Islet precursor cell (in vitro differentiated cells): Measurements from ENCODE around the gene HMCN1.

Experiments used
- DNase-seq: peaks from one replicate; pipeline ENCODE4 v3.0.0-alpha.2; 2018

The HMCN1 gene

DNA sequence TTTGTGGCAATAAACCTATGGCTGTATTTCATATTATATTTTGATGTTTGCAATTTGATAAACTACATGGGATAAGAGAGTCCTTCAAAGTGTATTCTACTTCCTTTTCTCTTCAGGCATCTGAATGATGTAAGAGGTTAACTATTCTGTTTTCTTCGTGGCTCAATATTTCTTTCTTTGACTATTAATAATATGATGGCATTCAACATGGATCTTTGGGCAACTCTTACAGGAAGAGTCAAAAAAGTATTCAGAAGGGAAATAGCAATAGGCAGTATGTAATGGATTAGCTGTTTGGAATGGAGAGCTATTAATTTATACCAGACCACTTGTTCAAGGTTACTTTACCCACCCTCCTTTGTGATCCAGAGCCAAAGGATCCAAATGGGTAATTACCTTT is 74.4 kb downstream of the HMCN1 start:
- DNase-seq: no peak

DNA sequence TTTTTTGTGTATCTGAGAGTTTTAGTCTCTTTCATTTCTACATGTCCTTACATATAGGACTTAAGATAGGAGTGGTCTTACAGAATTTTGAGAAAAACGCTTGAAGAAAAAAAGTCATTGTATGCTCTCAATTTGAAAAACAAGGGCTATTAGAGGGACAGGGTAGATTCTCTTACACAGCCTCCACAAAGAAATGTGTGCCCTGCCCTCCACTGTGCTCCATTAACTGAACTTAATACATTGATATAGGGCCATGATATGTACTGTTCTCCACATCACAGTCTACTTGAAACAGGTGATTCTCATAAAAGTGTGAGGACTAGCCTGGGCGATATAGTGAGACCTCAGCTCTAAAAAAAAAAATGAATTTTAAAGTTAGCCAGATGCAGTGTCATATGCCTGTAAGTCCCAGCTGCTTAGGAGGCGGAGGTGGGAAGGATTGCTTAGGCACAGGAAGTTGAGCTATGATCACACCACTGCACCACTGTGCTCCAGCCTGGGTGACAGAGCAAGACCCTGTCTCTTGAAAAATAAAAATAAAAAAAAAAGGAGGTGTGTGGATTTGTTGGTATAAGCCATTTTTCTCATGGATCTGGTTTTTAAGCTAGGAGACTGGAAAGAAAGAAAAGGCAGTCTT is 77.0 kb downstream of the HMCN1 start:
- no peak for DNase-seq

DNA sequence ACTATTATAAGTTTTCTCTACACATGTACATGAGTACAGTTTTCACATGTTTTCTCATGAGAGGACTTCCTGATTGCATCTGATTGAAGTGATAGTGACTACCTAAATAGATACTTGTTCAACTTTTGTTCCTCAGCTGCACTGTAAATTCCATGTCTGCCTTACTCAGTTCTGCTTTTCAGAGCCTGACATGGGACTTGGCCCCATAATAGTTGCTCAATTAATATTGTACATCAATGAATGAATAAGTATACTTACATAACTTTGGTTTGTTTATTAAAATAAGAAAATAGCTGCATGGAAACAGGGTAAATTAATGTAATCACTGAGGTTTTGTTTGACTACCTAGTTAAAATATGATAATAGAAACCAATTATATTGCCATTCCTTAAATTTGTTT is 78.7 kb downstream of the HMCN1 start:
- no peak for DNase-seq

DNA sequence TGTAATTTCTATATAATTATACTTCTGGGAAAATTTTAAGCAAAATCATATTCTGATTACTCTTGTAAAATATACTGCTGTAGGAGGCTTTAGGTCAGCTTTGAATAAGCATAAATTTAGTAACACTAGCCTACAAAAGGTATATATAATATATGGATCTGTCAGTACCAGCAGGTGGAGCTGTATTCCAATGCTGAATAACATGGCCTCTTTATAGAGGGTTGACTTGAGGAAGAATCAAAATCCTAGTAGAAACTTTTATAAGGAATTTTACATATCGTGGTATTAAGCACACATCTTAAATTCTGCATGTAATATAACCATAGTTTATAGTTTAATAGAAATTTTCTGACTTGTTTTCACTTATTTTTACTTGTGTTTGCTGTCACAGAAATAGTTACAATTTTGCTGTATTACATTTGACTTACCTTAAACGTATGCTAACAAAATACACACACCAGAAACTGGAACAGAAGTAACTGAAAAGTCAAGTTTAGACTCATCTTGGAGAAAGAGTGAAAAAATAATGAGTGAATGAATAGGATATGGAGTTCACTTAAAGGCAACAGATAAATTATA is 79.3 kb downstream of the HMCN1 start:
- DNase-seq: no peak

DNA sequence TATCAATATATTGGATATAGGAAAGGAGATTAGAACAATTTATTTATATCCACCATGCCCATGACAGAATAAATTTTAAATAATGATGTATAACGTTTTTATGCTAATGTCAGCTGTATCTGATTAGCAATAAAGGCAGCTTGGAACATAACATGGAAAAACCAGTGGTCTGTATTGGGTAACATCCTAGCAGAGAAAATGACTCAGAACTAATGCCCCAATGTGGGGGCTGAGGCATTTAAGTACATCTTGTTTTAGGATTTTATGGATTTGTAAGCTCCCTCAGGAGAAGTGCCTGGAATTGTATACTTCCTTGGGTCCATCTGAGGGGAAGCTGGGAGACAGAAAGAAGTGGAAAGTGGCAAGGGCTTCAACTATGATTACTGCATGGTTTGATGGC is 82.3 kb downstream of the HMCN1 start:
- DNase-seq: no peak

DNA sequence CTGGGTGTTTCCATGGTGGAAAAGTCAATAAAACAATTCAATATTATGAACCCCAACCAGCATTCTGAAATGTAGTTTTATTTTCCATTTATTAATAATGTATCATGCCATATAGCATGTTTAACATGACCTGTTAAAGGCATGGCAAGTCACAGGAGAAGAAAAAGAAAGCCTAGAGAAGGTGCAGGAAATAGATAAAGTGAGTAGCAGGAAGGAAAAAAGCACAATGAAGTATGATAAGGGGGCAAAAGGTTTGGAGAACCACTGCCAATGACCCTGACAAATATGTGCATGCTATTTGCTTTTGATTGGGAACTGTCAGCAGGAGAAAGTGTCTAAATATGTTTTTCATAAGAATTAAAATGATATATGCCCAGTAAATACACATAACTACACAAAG is 85.6 kb downstream of the HMCN1 start:
- no peak for DNase-seq

DNA sequence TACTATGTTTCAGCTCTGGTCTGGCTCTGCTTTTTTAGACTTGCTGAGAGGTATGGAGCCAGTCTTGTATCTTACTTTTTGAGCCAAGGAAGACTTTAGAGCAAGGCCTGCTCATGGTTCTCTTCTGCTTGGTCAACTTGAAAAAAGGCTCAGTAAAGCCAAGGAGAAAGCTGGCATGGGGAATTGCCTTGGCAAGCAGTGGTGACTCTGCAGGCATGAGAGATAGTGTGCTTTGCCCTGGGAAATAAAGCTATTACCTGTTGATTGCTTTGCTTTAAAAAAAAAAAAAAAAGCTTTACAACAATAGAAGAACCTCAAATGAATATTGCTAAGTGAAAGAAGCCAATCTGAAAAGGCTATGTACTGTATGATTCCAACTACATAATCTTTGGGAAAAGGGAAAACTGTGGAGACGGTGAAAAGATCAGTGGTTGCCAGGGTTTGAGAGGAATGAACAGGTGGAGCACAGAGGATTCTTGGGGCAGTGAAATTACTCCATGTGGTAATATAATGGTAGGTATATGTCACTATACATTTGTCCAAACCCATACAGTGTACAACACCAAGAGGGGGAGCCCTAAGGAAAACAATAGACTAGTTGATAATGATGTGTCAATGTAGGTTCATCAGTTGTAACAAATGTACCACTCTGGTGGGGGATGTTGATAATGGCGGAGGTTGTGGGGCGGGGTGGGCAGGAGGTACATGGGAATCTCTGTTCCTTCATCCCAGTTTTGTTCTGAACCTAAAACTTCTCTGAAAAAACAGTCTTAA is 87.6 kb downstream of the HMCN1 start:
- no peak for DNase-seq

DNA sequence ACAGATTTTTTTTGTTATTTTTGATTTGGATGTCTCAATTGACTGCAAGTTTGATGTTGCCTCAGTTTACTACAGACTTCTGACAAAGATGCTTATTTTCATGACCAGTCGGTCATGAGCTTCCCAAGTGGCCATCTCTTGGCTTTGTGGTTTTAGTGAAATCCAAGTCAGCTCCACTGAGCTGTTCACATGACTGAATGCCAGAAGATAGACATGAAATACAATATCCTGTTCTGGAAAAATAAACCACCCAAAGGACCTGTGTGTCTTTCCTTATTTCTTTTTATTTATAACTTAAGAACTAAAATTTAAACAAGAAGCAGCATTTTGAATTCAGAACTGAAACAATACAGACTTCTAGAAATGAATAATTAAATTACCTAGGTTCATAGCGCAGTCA is 89.3 kb downstream of the HMCN1 start:
- no peak for DNase-seq

DNA sequence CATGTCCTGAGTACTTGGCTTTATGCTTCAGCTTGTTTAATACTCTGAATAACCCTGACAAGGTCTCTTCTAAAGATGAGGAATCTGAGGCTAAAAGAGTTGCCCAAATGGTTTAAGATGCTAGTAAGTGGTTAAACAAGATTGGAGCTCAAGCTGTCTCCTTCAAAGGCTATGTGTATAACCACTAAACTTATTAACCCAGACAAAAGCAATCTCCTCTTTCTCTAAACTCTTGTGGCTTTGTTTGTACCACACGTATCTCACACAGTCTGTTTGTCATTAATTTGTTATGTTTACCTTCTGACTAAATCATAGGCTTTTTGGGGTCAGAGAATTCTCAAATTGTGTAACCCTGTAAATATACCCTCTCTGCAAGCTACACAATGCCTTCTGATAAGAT is 89.9 kb downstream of the HMCN1 start:
- DNase-seq: no peak

DNA sequence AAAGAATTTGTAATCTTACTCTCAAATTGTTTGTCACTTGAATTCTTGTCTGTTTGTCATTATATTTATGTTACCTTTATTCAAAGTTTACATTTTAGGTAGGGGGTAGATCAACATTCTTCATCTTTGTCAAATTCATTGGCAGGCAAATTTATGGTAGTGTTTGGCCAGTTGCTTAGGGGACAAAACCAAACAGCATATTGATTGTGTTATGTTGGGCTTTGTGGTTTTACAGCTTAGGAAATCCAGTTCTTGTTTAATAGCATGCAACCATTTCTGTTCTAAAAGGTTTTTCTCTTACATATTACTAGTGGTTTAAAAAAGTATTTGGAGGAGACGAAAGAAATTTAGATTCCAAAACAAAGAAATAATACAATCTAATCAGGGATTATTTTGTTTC is 91.4 kb downstream of the HMCN1 start:
- DNase-seq: no peak

DNA sequence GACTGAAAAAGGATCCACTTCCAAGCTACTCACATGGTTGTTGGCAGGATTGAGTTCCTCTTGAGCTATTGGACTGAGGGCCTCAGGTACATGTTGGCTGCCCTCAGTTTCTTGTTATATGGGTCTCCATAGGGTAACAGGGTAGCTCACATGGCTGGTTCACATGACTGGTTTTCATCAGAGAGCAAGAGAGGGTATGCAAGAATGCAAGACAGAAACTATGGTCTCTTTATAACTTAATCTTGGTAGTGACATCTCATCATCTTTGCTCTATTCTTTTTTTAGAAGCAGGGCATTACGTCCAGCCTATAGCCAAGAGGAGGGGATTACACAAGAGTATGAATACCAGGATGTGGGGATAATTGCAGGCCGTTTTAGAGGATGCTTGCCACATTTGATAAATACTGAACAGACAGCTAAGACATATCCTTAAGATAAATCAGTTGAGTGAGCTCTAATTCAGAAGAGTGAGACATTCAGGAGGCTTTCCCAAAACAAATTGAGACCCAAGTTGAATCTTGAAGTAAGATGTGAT is 100.2 kb downstream of the HMCN1 start:
- DNase-seq: no peak

DNA sequence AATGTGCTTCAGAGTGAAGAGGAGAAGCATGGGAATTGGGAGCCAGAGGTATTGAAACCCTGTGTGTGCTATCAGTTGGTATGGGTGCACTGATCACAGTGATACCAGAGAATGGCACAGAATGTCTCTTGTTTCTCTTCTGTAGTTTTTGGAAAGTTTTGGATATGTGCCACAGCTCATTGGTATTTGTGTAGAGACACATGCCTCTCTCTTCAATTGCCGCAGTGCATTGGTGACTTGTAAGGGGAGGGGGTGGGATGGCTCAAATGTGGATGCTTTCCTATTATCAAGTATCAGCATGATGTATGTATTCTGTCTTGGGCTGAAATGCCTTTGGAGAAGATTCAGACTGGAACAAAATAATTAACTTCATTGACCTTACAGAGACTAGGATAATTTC is 101.0 kb downstream of the HMCN1 start:
- DNase-seq: no peak

DNA sequence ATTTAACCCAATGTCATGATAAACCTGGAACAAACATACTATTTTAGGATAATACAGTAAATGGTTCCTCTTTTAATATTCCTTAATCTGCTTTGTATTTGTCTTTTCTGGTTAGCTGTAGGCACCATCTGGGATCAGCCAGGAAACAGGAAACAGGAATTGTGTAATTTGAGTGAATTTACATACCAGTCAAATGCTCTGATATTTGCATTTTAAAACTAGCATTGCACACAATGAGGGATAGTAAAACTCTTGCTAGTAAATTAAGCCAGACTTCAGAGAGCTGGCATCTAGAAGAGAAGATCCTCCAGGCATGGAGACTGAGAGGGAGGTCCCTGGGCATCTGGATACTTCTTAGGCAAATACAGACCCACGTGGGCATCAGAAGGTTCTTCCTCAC is 103.5 kb downstream of the HMCN1 start:
- no peak for DNase-seq

DNA sequence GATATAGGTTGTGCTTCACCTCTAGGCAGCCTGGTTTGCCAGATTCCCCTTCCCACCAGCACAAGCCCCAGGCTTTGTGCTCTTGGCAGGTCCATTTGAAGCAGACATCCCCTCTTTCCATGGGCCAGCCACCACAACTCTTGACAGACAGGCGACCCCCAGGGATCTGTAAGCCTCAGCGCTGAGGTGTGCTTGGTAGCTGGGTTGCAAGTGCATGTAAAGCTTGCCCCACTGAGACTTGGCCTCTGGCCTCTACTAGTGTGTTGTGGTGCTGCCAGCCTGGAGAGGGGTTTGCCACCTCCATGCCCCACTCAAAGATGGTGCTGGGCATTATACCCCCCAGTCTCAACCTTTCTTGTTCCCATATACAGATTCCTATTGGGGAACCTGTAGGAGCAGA is 103.9 kb downstream of the HMCN1 start:
- DNase-seq: no peak

DNA sequence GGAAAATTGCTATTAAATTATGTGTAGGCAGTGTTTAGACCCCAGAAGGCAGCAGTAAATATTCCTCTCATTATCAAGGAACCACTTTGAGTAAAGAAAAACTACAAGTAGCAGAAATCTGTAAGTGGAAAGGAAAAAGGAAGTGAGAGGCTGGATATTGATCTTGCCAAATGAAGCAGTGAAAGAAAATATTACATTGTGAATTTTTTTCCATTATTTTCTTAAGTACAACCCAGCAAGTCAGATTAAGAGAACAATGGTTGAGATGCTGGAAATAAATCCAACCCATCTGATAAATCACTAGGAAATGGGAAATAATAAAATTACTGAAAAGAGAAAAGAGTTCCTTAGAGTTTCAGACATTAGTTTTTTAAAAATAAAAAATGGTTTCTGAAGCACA is 106.7 kb downstream of the HMCN1 start:
- no peak for DNase-seq

DNA sequence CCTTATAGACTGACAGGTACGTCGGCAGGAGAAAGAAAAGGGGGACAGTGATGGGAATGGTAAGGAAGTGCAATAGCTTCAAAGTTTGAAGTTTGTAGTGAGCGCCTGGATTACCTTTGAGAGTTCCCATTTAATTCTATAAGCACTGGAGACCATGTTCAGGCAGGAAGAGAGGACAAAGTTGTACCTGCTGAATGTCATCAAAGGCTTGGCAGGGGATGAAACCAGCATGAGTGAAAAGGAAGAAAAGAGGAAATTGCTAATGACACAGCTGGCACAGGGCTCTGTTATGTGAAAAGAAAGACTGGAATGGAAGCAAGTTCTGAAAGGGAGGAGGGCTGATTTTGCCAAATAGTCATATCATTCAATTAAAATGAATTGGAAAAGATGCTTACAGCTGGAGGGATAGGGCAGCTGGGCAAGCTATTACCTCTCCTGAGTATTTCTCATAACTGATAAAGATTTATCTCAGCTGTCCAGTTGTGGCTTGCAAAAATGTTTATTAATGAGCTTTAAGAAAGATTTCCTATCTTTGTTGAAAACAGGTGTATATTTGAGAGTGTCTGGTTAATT is 109.2 kb downstream of the HMCN1 start:
- no peak for DNase-seq

DNA sequence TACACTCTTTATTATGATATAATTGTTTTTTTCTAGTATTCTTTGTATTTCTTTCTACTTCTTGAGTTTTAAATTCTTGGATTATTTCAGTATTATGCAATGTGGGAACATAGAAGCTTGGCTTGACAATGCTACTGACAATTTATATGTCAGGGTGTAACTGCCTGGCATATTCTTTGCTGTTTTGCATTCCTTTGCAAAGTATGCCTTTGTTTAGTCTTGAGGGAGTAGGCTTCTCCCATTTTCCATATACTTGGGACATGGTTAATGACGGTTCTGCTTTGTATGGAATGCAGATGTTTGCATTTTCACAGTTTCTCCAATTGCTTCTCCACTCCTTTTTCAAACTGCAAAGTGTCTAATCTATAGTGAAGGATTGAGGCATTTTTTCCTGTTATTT is 109.8 kb downstream of the HMCN1 start:
- no peak for DNase-seq

DNA sequence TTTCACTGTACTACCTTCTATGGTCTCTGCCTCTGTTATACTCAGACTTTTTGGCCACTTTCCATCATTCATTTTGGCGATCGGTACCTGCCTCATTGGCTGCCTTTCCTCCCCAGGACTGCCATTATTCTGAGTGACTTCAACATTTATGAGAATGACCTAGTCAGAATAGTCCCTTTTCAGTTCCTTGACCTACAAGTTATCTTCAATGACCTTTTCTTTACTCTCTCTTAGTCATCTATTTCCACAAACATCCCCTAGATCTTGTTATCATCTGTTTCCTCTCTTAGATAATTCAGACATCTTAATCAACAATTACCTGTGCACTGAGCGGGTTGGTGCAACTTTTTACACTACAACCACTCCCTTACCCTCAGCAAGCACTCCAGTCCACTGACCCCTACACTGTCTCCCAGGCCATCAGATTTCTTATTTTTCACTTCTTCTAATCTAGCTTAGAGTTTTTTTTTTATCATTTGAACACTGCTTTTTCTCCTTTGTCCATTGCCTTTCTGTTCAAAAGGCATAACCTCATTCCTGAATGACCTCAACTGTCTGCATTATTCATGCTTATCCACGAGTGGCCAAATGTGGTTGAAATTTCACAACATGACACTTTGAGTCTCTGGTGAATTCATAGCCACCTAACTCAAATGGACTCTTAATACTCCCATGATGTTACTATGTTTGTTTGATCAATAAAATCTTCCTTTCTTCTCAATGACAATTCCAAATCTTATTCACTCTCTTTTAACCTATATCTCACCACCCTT is 112.7 kb downstream of the HMCN1 start:
- no peak for DNase-seq

DNA sequence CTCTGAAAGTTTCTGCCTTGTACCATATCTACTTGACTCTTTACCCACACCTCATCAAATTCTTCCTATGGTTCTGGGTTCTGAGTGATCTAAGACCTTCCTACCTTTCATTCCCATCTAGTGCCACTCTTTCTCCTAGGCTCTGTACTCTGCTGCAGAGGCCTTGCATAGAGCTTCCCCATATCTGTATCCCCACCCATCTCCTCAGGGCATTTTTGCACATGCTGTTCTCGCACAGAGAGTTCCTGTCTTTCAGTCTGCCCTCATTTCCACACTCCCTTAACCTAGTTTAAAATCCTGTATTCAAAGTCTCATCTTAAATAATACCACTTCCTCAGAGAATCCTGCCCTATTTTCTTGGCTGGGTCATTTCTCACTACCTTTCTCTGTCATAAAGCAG is 114.8 kb downstream of the HMCN1 start:
- no peak for DNase-seq

DNA sequence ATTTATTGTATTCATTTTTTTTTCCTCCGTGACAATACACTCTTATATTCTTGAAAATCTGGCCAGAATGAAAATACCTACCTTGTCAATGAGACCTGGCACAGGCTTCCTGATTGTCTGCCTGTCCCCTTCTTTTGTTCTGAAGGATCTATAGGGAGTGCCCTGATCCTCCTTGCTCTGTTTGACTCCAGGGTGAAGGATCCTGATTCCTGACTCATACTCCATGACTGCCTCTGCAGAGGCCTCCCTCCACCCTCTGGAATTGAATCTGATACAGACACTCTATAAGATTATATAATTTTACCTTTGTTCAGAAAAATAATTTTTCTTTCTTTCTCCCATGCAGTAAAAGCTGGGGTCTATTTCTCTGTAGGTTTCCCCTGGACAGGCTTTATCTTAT is 116.2 kb downstream of the HMCN1 start:
- DNase-seq: no peak

DNA sequence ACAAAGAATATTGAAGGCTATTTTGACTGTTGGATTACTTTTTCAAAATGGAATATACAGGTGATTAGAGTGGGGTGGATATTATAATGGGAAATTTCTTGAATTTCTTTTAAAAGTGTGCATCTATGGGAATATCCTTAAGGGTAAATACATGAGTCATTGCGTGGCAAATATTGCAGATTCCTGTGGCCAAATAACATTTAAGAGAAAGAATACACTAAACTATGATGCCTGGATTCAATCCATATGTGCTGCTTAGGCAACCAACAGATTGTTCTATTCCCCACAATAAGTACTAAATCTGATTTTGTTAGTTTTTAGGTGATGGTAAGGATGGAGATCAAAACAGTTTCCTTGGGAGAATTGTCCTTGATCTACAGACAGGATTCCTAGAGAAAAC is 119.5 kb downstream of the HMCN1 start:
- DNase-seq: no peak

DNA sequence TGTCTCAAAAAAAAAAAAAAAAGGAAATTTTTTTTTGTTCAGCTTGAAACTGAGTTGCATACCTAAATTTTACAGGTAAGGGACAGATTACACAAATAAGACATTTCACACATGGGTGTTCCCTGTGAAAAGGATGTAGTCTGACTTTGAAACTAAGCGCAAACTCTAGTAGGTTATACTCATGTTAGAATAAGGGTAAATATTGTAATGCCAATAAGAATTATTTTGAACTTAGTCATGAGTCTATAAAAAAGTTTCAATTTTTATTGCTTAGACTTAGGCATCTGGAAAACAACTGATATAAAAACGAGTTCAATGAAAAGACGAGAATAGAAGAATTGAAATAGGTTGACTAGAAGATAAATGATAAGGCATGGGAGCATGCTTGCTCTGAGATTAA is 122.3 kb downstream of the HMCN1 start:
- no peak for DNase-seq

DNA sequence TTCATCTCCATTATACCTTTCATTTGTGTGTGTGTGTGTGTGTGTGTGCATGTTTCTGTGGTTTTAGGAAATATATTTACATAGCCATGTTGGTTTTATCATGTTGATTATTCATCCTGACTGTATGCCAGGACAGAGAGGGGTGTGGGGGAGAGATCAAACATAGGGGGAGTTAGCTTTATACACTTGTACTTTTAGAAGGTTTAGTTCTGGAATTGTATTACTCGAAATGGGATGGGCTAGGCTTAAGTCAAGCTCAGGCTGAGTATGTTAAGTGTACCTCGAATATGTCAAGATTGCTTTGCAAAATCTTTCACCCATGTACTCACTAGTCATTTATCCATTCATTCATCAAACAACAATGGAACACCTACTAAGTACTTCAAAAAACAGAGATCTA is 123.3 kb downstream of the HMCN1 start:
- DNase-seq: no peak
